Activated CD8-positive, alpha-beta memory T cell treated with anti-CD3 and anti-CD28 coated beads, Interleukin-2, amount 50 U/mL, for 24 hours (primary cell): Measurements from ENCODE around the gene HELB.

ENCODE experiments used
- DNase-seq: peaks from one replicate; pipeline ENCODE4 v3.0.0-alpha.2; 2020; ENCODE audit errors: extremely low read depth

HELB gene

DNA sequence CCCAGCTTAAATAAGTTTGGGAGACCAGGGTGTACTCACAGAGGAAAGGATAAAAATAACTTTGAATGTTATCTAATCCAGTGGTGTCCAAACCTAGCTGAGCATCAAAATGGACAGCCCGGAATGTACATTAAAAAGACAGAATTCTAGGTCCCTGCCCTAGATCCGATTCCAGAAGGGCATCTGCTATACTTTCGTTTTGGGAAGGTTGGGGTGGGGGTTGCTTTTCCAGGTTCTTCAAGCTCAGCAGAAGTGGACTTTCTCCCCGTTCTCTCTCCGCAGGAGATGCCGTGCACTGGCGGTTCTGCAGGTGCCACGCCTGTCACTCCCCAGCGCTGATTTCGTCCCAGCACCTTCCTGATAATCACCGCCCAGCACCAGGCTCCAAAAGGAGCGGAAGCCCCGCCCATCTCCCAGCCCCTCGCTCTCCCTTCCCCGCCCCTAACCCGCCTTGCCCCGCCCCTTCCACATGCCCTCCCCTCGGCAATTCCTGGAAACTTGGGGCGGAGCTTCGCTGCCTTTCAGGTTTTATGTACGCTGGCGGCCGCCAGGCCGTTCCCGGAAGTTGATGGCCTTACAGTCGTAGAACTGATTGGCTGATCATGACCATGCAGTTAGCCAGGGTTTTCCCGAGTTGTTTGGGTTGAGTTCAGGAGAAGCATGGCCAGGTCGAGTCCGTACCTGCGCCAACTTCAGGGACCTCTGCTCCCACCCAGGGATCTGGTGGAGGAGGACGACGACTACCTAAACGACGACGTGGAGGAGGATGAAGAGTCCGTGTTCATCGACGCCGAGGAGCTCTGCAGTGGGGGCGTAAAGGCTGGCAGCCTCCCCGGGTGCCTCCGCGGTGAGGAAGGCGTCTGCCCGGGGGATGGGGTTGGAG is at the start of gene HELB:
Gene HELB, plus strand, starts transcription at position 550 of the 883 bp plus-strand sequence. Its CDS starts 111 bp downstream, at position 661.
- peak; percentile 97 for DNase-seq

DNA sequence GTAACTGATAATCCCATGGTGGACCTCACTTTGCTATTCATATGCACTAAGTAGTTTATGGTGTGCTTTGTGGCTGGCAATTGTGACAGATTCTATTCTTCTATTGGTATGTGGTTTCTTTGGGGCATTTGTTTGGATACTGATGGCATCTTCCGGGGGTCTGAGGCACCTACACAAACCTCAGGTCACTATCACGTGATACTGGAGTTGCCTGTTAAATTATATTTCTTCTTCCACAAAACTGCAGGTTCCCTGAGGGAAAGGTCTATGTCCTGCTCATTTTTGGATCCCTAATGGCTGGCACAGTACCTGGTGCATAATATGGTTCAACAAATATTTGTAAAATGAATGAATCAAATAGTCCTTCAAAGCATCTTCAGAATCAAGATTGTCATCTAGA is 49.5 kb upstream of the HELB start:
- DNase-seq = no peak

DNA sequence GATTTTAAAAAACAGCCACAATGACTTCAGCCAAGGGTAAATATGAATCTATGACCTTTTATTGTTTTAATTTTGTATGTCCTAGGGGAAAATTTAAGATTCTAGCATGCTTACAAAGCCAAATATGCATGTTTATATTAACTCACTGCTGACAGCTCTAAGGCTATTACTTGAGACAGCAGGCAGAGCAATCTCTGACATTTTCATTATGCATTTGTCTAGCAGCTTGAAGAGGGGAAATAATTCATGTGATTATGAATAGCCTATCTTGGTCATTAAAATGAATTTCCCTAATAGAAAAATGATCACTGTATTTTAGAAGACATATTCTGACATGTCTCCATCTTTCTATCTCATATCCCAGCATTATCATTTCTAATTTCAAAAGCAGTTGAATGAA is 46.6 kb upstream of the HELB start:
- no peak for DNase-seq

DNA sequence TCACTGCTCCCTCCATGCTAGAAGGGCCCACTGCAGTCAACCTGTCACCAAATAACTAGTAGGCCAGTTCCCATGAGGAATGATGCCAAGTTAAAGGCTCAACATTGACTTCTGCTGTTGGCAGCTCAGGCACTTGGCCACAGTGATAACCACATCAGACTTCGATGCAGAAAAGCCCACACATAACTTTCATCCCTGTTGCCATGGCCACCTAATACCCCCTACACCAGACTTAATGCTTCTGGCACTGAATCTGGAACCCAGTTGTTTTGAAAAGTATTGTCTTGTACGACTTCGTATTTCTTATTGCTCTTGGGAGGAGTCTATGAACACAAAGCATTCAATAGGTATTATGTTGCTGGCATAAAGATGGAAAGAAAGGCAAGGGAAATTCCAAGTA is 44.3 kb upstream of the HELB start:
- no peak for DNase-seq

DNA sequence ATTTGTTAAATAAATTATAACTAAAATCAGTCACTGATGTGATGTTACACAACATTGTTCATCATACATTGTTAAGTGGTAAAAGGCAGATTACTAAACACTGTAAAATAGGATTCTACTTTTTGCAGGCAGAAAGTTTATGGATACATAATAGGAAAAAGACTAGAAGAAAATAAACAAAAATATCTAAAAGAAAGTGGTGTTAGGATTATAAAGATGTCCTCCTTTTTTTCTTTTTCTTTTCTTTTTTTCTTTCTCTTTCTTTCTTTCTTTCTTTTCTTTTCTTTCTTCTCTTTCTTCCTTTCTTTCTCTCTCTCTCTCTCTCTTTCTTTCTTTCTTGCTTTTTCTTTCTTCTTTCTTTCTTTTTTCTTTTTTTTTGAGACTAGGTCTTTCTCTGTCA is 39.6 kb upstream of the HELB start:
- DNase-seq = no peak

DNA sequence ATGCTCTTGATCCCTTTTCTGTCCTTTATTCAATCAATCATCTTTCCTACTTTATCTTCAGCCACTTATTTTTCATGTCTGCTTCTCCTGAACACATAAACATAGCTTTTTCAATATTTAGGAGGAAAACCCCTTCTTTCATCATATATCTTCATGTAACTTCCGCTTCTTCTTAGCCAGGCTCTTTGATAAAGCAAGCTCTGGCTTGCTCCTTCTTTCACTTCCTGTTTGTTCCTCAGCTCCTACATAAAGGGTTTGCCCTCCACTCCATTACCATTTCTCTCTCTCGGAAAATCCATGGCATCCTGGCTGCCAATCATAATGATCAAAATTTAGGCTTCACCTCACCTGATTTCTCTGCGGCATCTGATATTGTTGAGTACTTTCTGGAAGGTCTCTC is 33.7 kb upstream of the HELB start:
- no peak for DNase-seq

DNA sequence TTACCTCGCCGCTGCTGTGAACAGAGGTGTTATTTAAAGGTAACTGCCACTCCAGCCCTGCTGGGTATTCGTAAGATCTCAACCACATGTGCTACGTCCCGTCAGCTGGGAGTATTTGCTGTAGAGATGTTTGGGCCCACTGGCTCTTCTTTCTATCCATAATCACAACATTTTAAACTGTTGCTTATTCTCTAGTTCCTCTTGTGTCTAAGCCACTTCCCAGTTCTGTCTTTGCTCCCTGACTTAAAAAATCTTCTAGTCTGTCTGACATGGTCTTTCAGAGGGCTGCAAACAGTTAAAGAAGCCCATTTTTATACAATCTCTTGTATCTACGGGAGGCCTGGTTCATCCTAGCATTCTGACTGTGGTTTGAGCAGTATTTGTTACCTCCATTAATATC is 33.2 kb upstream of the HELB start:
- DNase-seq = no peak

DNA sequence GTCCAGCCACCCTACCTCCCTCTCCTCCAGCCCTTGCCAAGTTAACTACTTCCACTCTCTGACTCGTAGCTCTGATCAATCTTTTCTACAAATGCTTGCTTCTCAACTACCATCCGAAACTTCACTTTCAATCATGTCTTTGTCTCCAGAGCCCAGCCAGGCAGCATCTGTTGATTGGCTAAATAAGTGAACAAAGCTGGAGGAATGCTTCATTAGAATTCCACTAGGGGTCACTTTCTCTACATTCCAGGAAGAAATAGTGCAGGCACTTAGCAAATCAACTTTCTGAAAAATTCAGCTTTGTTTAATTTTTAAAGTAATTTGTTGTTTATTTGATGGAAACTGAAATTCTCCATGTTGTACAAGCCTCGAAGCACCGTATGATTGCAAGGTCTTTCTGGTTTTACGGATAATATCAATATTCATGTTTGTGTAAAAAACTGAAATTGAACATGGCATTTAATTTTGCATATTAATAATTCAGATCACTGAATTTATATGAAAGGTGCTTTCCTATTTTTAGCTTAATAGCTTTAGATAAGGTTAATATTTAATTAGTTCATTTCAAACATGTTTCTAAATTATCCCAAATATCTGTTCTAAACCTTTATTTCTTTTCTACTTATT is 32.4 kb upstream of the HELB start:
- DNase-seq = no peak

DNA sequence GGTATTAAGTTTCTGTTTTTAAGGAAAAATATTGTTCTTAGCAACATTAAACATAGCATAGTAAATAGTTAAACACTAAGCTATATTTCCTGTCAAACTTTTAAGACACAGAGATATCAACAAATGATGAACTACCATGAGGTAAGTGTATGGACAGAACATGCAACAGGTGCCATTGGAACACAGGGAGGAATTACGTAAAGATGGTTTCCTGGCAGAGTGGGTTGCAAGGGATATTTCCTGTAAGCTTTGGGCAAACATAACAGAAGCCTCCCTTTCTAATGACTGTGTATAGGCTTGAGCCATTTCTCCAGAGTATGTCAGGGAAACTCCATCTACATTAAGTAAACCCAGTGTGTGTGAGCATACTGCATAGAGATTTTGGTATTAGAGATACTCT is 31.7 kb upstream of the HELB start:
- no peak for DNase-seq

DNA sequence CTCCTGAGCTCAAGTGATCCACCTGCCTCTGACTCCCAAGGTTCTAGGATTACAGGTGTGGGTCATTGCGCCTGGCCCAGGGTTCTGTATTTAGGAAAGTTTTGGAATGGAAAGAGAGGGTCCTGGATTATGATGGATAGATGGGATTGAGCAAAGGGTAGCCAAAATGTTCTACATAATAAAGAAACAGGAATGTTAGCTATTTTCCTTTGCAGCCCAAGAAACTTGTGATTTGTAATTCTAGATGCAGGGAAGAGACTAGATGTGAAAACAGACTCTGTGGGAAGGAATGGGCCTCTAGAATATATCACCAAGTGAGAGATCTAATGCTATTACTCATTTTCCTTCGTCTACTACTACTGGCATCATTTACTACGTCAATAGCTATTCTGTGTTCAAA is 29.6 kb upstream of the HELB start:
- DNase-seq = no peak

DNA sequence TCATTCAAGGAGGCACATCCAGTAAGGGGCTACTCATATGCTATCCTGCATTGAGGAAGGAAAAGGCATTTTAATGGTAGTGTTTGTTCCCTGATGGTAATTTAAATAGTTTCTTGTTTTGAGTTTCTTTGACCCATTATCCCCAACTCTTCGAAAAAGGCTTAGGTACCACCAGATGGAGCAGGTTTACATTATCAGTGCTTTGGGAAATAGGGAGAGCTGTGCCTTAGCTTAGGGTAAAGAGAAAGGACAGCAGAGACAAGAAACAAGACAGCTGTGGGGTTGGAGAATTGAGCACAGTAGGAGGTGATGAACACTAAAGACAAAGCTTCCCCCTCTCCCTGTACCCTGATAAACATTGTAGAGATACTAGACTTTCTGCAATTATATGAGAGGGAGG is 29.1 kb upstream of the HELB start:
- no peak for DNase-seq

DNA sequence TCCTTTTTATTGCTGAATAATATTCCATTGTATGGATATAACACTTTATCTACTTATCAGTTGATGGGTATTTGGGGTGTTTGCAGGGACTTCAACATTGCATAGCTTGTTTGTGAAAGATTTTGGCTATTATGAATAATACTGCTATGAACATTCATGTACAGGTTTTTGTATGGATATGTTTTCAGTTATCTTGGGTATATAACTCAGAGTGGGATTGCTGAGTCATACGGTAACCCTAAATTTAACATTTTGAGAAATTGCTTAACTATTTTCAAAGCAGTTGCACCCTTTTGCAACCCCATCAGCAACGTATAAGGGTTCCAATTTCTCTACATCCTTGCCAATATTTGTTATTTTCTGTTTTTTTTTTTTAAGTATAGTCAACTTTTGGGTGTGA is 27.3 kb upstream of the HELB start:
- no peak for DNase-seq

DNA sequence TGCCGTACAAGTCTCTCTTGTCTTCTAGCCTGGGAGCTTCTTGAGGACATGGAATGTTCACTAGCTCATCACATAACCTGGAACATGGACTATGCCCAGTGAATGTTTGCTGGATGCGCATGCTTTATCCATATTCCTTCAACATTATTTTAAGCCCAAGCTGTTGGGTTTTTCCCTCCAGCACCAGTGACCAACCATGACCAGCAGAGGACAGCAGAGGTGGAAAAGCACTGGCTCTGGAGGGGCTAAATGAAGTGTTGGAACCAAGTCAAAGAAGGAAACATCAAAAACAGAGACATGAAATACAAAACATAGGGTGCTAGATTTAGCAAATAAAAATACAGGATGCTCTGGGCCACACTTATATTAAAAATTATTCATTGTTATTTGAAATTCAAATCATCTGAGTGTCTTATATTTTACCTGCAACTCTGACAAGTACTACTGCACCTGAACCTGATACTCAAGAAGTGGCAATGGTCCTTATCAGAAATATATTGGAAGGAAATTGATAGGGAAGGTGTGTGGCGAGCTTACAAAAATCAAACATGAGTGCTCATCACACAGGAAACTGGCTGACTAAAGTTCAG is 23.1 kb upstream of the HELB start:
- DNase-seq = no peak

DNA sequence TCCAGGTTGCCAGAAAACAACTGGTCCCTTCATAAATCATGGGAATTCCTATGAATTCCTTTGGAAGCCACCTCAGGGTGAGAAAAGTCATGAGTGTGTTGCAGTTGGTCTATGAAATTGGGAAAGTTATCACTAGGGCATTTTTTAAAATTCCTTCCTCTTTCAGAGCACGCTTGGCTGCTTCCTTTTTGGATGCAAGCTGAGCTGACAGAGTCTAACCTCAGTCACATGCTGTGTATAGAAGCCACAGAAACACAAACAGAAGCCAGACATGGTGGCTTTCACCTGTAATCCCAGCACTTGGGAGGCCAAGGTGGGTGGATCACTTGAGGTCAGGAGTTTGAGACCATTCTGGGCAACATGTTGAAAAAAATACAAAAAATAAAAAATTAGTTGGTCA is 21.7 kb upstream of the HELB start:
- no peak for DNase-seq

DNA sequence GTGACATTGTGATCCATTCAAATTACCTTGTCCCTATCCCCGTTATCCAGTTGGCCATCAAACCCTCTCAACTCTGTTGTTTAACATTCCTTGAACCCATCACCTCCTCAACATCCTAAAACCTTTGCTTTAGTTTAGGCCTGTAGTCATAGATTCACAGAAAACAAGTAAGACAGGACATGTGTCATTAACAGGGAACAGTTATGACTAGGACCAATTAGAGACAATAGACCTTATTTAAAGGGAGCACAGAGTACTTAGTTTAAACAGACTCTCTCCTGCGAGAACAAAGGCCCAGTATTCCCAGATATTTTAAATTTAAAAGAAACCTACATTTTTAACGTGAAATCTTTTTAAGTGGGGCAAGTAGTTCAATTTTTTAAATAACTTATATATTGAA is 20.0 kb upstream of the HELB start:
- no peak for DNase-seq

DNA sequence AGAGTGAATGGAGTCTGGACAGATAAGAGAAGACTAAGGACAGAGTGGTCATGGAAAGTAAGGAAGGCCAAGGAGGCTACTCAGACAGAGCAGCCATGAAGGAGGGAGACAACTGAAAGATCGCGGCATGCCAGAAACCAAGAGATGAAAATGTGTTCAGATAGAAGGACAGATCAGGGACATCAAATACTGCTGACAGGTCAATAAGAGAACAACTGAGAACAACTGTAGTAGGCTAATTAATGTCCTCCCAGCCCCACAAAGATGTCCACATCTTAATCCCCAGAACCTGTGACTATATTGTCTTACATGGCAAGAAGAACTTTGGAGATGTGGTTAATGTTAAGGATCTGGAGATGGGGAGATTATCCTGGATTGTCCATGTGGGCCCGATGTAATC is 15.0 kb upstream of the HELB start:
- no peak for DNase-seq

DNA sequence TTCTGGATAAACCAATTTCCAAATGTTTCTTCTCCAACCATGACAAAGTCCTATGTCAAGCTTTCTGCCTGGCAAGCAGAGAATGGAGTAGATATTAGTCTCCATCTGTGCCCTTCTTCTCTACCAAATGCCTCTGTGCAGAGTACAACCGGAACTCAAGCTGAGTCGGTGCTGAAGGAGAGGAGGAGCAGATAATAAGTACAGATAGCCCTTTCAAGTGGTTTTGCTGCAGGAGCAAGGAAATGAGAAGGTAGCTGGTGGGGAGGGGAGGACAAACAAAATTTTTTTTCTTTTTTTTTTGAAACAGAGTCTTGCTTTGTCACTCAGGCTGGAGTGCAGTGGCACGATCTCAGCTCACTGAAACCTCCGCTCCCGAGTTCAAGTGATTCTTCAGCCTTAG is 14.2 kb upstream of the HELB start:
- no peak for DNase-seq

DNA sequence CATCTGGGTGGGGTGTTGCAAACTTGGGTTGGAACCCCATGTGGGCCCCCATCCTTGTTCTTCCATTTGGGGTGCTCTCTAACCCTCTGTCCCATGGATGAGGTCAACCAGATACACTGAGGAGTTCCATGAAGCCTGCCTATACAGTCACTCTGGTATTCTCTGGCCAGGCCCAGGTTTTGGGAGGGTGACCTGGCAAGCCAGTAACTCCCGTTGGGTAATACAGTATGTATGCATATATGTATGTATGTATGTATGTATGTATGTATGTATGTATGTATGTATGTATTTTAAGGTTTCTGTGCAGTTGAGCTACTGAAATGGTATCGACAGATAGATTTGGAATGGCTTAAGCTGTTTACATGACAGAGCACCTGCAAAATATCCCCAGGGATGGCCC is 12.8 kb upstream of the HELB start:
- DNase-seq = no peak

DNA sequence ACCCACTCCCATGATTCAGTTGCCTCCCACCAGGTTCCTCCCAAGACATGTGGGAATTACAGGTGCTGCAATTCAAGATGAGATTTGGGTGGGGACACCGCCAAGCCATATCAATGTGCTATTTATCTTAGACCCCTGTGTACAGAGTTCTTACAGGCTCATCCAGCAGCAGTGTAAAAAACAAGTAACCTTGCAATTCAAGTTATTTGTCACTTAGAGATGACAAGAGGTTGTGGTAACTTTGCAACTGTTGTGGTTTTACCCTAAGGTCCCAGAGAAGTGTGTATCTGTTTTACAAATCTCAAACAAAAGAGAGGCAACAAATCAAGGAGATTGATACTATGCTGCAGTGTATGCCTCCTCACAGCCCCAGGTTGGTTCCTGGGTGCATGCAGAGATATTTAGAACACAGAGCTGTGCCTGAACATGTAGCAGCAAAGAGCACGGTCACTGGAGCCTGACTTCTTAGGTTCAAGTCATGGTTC is 11.5 kb upstream of the HELB start:
- no peak for DNase-seq

DNA sequence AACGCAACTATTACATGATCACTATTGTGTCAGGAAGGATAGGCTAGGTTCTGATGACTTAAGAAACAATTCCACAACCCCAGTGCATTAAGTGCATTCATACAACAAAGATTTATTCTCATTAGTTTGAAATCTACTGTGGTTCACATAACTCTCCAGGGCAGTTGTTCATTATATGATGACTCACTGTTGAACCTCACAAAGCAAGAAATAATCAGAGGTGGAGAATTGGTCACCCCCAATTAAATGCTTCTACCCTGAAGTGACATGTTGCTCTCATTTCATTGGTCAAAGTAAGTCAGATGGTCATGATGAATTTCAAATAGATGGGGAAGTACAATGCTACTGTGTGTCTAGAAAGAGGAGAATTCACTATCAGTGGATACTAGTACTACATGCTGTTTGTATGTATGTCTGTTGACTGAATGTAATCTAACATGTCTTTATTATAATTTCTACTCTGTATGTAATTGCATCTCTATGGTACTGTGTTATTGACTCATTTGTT is 6.1 kb upstream of the HELB start:
- no peak for DNase-seq

DNA sequence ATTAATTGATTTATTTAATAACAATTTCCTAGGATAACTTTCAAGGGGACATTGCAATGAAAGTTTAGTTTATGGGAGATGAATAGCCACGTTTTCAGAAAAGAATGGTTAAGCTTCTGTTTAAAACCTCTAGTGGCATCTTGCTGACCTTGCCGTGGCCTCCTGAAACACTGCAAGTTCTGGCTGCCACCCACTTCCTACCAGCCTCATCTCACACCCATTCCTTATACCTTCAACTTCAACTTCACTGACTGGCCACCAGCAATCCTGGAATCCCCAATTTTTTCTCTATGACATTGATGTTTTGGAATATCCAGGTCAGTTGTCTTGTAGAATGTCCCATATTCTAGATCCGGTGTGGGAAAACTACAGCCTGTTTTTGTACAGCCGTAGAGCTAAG is 5.2 kb upstream of the HELB start:
- DNase-seq = no peak

DNA sequence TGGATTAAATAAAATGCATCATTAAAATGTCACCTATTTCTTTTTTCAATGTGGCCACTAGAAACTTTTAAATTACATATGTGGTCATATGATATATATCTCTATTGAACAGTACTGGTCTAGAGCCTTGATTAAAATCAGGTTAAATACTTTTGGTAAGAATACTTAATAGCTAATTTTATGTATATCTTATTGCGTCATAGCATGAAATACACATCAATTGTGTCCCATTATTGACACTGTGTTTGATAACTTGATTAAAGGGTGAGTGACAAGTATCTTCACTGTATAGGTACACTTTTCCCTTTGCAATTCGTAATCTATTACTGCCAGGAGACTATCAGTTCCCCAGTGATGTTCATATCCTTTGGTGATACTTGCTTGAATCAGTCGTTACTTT is 4.4 kb upstream of the HELB start:
- DNase-seq = no peak

DNA sequence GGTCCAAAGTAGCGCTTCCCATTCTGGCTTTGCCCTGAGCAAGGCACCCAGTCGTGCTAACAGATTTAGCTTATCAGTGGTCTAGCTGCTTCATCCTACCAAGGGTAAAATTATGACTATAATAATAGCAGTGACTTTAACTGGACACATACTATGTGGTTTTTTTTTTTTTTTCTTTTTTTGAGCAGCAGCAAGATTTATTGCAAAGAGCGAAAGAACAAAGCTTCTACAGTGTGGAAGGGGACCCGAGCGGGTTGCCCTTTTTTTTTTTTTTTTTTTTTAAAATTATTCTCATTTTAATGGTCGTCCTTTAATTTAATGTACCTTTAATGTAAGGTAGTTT is 505 bp downstream of the HELB start:
- DNase-seq = no peak
